ENCODE measurements around the gene DCHS2. TPM values are rescaled to one million over a fixed set of nuclear protein-coding genes. Genes with fewer than 3 reads are reported as not detected.

Gene DCHS2
- total RNA-seq, 4 donors from 2014 or later = 2.3 to 5.0 (median 3.2) TPM

DNA sequence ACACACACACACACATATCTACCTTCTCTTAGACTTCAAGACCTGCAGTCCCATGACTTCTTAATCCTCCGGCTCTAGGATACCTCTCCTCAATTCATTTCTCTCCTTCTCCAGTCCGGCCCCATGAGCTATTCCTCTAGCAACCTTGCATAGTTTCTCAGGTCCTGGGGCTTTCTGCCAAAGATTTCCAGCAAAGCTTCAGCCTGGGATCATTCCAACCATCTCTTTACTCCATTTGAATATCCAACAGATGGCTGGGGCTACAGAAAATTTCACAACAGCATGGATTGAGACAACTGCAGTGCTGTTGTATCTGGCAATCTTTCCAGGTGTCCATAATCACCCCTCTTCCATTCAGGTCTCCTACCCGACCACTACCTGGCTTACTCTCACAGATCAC is 184.1 kb downstream of the DCHS2 start:
- WGBS, 2 donors (ENCODE audit: low coverage in 1 of 2) = 79 to 94% methylated on average over 2 to 3 of the region's 3 CpGs

DNA sequence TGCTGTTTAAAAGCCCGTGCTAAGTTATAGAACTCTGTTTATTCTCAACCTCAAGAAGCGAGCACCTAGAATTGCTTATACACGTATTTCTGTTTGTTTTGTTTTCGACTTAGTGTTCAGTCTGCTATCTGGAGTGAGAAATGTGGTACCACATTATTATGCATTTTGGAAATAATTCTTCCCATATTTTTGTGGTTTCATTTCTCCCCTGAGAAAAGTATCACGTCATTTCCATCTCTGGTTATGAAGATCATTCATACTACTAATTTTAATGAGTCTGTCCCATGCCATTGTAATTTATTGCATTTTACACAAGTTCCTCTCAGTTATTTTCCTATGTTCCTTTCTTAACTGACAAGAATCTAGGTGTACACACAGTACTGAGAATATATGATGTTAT is 186.0 kb downstream of the DCHS2 start:
- Histone ChIP-seq H3K27me3 (no peaks in the 10 kb centered on the region), H3K4me3 (no peak overlapping the region), H3K9me3 (no peaks in the 10 kb centered on the region), H3K36me3 (no peaks in the 10 kb centered on the region), H3K4me1 (no peaks in the 10 kb centered on the region), H3K27ac (no peak overlapping the region)
- TF ChIP-seq, protein P1, sequence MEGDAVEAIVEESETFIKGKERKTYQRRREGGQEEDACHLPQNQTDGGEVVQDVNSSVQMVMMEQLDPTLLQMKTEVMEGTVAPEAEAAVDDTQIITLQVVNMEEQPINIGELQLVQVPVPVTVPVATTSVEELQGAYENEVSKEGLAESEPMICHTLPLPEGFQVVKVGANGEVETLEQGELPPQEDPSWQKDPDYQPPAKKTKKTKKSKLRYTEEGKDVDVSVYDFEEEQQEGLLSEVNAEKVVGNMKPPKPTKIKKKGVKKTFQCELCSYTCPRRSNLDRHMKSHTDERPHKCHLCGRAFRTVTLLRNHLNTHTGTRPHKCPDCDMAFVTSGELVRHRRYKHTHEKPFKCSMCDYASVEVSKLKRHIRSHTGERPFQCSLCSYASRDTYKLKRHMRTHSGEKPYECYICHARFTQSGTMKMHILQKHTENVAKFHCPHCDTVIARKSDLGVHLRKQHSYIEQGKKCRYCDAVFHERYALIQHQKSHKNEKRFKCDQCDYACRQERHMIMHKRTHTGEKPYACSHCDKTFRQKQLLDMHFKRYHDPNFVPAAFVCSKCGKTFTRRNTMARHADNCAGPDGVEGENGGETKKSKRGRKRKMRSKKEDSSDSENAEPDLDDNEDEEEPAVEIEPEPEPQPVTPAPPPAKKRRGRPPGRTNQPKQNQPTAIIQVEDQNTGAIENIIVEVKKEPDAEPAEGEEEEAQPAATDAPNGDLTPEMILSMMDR (IDR thresholded peaks at IDR 0.05) = no peak
- no peak for TF ChIP-seq POLR2AphosphoS5 (IDR thresholded peaks at IDR 0.05)
- TF ChIP-seq POLR2A (IDR thresholded peaks at IDR 0.05) = no peak
- TF ChIP-seq EP300 (IDR thresholded peaks at IDR 0.05) = no peak
- 67 to 71% methylated on average over 5 of the region's 5 CpGs for WGBS, 2 donors (ENCODE audit: low coverage in 1 of 2)
- no peak for ATAC-seq

More for the DNA sequence above, 184.1 kb downstream of the DCHS2 start:
- no peak for TF ChIP-seq EP300 (IDR thresholded peaks at IDR 0.05)
- TF ChIP-seq, protein P1 (IDR thresholded peaks at IDR 0.05) = no peak
- TF ChIP-seq POLR2A (IDR thresholded peaks at IDR 0.05) = no peak
- no peak for TF ChIP-seq POLR2AphosphoS5 (IDR thresholded peaks at IDR 0.05)
- H3K27ac ChIP-seq = no peak overlapping the region
- no peaks in the 10 kb centered on the region for H3K27me3 ChIP-seq
- H3K9me3 ChIP-seq = no peaks in the 10 kb centered on the region
- H3K36me3 ChIP-seq = no peaks in the 10 kb centered on the region
- H3K4me1 ChIP-seq = no peaks in the 10 kb centered on the region
- no peak for ATAC-seq
- no peak overlapping the region for H3K4me3 ChIP-seq

DNA sequence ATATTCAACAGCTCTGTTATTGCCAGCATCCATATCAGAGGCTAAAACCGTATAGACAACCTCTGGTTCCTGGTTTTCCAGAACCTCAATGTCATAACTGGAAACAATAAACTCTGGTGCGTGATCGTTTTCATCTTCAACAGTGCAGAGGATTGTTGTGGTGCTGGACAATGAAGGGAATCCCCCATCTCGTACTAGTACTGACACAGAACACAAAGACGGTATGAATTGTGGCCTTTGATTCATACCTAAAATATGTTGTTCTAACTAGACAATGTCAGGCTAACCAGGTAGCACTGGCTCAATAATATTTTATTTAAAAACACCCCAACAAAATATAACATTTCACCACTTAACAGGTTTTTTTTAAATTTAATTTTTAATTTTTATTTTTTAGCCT is 186.9 kb downstream of the DCHS2 start:
- no peak for ATAC-seq
- TF ChIP-seq POLR2A (IDR thresholded peaks at IDR 0.05) (no peak), EP300 (IDR thresholded peaks at IDR 0.05) (no peak), POLR2AphosphoS5 (IDR thresholded peaks at IDR 0.05) (no peak)
- TF ChIP-seq, protein P1 (IDR thresholded peaks at IDR 0.05) = no peak
- no peaks in the 10 kb centered on the region for H3K9me3 ChIP-seq
- no peak overlapping the region for H3K27ac ChIP-seq
- WGBS, 2 donors (ENCODE audit: low coverage in 1 of 2) = 83 to 84% methylated on average over 4 to 5 of the region's 5 CpGs
- no peaks in the 10 kb centered on the region for H3K36me3 ChIP-seq
- no peaks in the 10 kb centered on the region for H3K27me3 ChIP-seq
- no peaks in the 10 kb centered on the region for H3K4me1 ChIP-seq
- H3K4me3 ChIP-seq = no peak overlapping the region

DNA sequence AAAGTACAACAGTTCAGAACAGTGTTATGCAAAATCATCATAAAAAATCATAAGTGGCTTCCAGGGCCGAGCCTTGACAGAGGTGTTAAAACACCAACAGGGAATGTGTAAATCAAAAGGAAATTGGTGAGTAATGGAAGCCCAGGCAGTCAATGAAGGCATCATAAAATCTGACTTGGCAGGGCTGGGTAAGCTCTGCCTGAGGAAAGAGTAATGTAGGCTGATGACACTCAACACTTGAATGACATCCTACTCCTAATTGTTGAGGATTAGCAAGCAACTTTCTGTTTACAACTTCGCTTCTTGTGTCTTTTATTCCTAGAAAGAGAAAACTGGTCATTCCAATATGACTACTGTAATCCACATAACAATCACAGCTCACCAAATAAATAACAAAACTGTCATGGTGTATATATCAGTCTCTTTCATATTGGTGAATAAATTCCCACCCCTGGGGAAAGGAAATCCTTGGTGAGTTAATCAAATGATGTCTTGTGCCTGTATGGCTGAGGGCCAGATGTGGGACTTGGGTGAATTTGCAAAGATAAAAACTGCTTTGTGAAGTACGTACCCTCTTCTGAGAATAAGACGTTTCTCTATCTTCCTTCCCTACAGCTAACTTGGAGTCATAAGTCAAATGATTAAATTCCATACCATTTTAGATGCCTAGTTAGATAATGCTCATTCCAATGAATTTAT is 196.8 kb downstream of the DCHS2 start:
- H3K4me1 ChIP-seq = no peaks in the 10 kb centered on the region
- no peaks in the 10 kb centered on the region for H3K27me3 ChIP-seq
- H3K36me3 ChIP-seq = no peaks in the 10 kb centered on the region
- no peak overlapping the region for H3K27ac ChIP-seq
- WGBS, 2 donors (ENCODE audit: low coverage in 1 of 2) = 75 to 76% methylated on average over 4 of the region's 4 CpGs
- no peak overlapping the region for H3K4me3 ChIP-seq
- peaks cover 0 to 2% (median 0%) of the 10 kb centered on the region in 3 donors for H3K9me3 ChIP-seq
- no peak for TF ChIP-seq POLR2A (IDR thresholded peaks at IDR 0.05)
- TF ChIP-seq, protein P1 (IDR thresholded peaks at IDR 0.05) = no peak
- no peak for TF ChIP-seq EP300 (IDR thresholded peaks at IDR 0.05)
- TF ChIP-seq POLR2AphosphoS5 (IDR thresholded peaks at IDR 0.05) = no peak
- ATAC-seq = no peak

DNA sequence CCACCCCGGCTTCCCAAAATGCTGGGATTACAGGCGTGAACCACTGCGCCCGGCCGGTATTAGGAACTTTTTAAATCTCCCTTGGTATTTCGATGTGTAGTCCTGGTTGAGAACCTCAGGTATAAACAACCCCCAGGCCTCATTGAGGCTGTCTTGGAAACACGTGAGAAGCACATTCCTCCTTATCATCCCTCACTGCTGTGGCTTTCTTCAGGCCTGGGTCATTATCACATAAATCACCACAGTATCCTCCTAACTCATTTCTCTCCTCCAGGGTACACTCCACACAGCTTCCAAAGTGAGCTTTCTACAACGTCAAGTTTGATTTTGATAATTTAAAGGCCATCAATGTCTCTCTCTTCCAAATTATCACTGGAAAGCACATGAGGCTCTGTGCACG is 198.2 kb downstream of the DCHS2 start:
- H3K4me3 ChIP-seq = no peak overlapping the region
- no peaks in the 10 kb centered on the region for H3K36me3 ChIP-seq
- TF ChIP-seq EP300 (IDR thresholded peaks at IDR 0.05) (no peak), POLR2AphosphoS5 (IDR thresholded peaks at IDR 0.05) (no peak), POLR2A (IDR thresholded peaks at IDR 0.05) (no peak)
- TF ChIP-seq, protein P1 (IDR thresholded peaks at IDR 0.05) = no peak
- H3K27ac ChIP-seq = no peak overlapping the region
- 71 to 95% methylated on average over 7 to 8 of the region's 9 CpGs for WGBS, 2 donors (ENCODE audit: low coverage in 1 of 2)
- ATAC-seq = no peak
- H3K9me3 ChIP-seq = peaks cover 0 to 6% (median 0%) of the 10 kb centered on the region in 3 donors
- no peaks in the 10 kb centered on the region for H3K4me1 ChIP-seq
- H3K27me3 ChIP-seq = no peaks in the 10 kb centered on the region
